Brain microvascular endothelial cell (primary cell): ENCODE data around the gene IFNA4.

Source experiments
- DNase-seq: peaks from one replicate; pipeline ENCODE4 v3.0.0-alpha.2; 2020
- H3K27ac ChIP-seq: fragments of 250-450 bp; sonication (Bioruptor Pico); 2 replicates; pipeline ENCODE4 v1.5.1; 2020; ENCODE audit warnings: mild to moderate bottlenecking, moderate library complexity
- H3K27me3 ChIP-seq: fragments of 250-450 bp; sonication (Bioruptor Pico); replicated peaks from 2 replicates; pipeline ENCODE4 v1.5.1; 2020; ENCODE audit warnings: mild to moderate bottlenecking
- H3K36me3 ChIP-seq: fragments of 250-450 bp; sonication (Bioruptor Pico); replicated peaks from 2 replicates; pipeline ENCODE4 v1.5.1; 2020; ENCODE audit warnings: mild to moderate bottlenecking
- H3K4me3 ChIP-seq: 2 replicates; pipeline ENCODE4 v1.5.1; 2011; ENCODE audit warnings: low read depth, mild to moderate bottlenecking, control low read depth, low read length, moderate library complexity
- in situ Hi-C: cut with HindIII; loops from 2 replicates; pipeline ENCODE4 v1.10.0; 2017; ENCODE audit warnings: low sequenced_read_pairs, low pct_ligation_motif_present
- TF ChIP-seq, protein P1 (sequence below): IDR thresholded peaks from 2 replicates; pipeline ENCODE4 v1.5.1; 2011; ENCODE audit warnings: low read depth, mild to moderate bottlenecking, moderate library complexity, low read length, control low read depth, inconsistent platforms; ENCODE audit errors: missing control alignments

IFNA4 gene

DNA sequence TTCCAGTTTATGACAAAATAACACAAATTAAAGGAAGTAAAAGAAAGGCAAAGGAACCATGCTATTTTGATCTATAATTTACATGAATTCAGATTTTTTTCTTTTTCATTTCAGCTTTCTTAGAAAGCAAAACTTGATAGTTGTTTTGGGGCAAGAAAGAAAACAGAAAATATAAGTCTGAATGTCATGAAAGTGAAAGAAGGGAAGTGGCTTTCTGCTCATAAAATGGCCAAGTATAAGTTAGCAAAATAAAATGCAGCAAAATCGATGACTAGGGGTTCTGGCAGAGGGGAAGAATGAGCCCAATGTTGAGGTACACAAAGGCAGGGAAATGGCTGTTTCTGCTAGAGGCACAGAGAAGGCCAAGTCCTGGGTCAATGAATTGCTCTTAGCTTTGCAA lies 42.8 kb downstream of the IFNA4 start:
- no peak overlapping the region for H3K27ac ChIP-seq
- in situ Hi-C loops = no loop called here
- no peak for DNase-seq

DNA sequence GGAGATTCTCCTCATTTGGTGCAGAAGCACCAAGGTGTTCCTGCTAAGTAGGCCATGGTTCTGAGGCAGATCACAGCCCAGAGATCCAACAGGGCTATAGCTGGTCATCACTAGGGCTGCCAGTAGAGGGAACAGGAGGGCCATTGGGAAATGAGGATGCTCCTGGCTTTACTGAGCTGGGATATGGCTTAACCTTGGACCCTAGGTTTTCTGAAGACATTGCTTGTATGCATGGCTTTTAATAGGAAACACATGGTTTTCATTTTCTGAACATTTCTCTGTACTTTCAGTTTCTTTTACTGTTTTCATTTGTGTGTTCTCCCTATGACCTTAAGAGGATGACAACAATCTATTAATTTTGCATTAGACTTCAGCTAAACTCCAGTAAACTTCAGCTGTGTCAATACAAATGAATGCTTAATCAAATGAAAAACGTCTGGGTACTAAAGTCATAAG lies 45.9 kb downstream of the IFNA4 start, which contains the start of gene IFNW1:
Gene IFNW1 (minus strand): TSS at position 406 of the 456 bp plus-strand sequence. CDS start 262 bp downstream, at position 144.
- in situ Hi-C loops = no loop called here
- no peak within 1 kb of the TSS for H3K4me3 ChIP-seq
- H3K27ac ChIP-seq = no peak within 1 kb of the TSS
- no peak for DNase-seq
- TF ChIP-seq, protein P1, sequence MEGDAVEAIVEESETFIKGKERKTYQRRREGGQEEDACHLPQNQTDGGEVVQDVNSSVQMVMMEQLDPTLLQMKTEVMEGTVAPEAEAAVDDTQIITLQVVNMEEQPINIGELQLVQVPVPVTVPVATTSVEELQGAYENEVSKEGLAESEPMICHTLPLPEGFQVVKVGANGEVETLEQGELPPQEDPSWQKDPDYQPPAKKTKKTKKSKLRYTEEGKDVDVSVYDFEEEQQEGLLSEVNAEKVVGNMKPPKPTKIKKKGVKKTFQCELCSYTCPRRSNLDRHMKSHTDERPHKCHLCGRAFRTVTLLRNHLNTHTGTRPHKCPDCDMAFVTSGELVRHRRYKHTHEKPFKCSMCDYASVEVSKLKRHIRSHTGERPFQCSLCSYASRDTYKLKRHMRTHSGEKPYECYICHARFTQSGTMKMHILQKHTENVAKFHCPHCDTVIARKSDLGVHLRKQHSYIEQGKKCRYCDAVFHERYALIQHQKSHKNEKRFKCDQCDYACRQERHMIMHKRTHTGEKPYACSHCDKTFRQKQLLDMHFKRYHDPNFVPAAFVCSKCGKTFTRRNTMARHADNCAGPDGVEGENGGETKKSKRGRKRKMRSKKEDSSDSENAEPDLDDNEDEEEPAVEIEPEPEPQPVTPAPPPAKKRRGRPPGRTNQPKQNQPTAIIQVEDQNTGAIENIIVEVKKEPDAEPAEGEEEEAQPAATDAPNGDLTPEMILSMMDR = peak; percentile 56
- no peaks in the 10 kb centered on the region for H3K36me3 ChIP-seq
- H3K27me3 ChIP-seq = no peaks in the 10 kb centered on the region

More for the DNA sequence above, 42.8 kb downstream of the IFNA4 start:
- no peaks in the 10 kb centered on the region for H3K36me3 ChIP-seq
- TF ChIP-seq, protein P1 = no peak
- no peaks in the 10 kb centered on the region for H3K27me3 ChIP-seq
- no peak overlapping the region for H3K4me3 ChIP-seq

DNA sequence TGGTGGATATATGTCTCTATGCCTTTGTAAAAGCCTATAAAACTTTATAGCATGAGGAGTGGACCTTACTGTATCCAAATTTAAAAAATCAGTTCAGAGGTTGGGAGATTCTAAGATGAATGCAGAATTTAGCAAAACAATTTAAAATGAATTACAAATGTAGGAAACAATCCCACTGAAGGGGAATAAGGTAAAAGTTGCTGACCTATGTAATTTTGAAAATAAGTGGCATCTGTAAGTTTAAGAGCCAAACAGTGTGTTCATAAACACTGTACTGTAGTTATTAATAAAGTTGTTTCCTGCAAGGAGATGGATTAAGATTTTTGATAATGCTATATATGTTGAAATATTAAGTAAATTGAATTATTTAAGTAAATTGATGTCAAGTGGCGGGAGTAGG lies 50.4 kb downstream of the IFNA4 start:
- TF ChIP-seq, protein P1 = no peak
- in situ Hi-C loops = no loop called here

More for the DNA sequence above, 50.4 kb downstream of the IFNA4 start:
- no peak overlapping the region for H3K27ac ChIP-seq
- H3K4me3 ChIP-seq = no peak overlapping the region
- no peak for DNase-seq
- H3K27me3 ChIP-seq = no peaks in the 10 kb centered on the region
- H3K36me3 ChIP-seq = no peaks in the 10 kb centered on the region
